ENCODE data around the gene AXIN1. TPM values are rescaled to one million over a fixed set of nuclear protein-coding genes. Genes with fewer than 3 reads are reported as not detected.

Gene AXIN1
- total and polyA plus RNA-seq, 2 donors (not counting 3 experiments of a cell fraction or from before 2014, with no cell fraction given): 8.3 to 21.9 TPM

GRCh38 chr16:400061-400591, 47.6 kb upstream of the AXIN1 start:
- Histone ChIP-seq H3K9ac (replicated peaks; ENCODE audit: extremely low read depth, insufficient read depth, low read length) (peak overlapping the region; percentile 60), H3K27ac (ENCODE audit: insufficient read depth, low read depth, low read length) (no peak overlapping the region), H4K20me1 (replicated peaks; ENCODE audit: control insufficient read depth, extremely low read depth, insufficient read depth, low read length) (no peaks in the 10 kb centered on the region), H3K4me3 (replicated peaks in 1 of 3; ENCODE audit: insufficient read depth in 1 of 3, low read depth in 1 of 3, low read length in 3 of 3) (peak overlapping the region in 1 of 3 experiments; percentile 74), H3K79me2 (ENCODE audit: control insufficient read depth, insufficient read depth, low read length) (peaks cover 5% of the 10 kb centered on the region), H3K4me2 (ENCODE audit: insufficient read depth, low read length) (peak overlapping the region; percentile 59), H3K27me3 (ENCODE audit: control insufficient read depth in 2 of 2, insufficient read depth in 2 of 2, low read length in 2 of 2) (no peaks in the 10 kb centered on the region), H3K9me1 (replicated peaks; ENCODE audit: control insufficient read depth, extremely low read depth, insufficient read depth, low read length) (no peaks in the 10 kb centered on the region), H2AFZ (ENCODE audit: low read depth, low read length) (no peak overlapping the region), H3K9me3 (replicated peaks; ENCODE audit: control insufficient read depth, insufficient read depth, low read length) (no peaks in the 10 kb centered on the region), H3K36me3 (ENCODE audit: control insufficient read depth in 2 of 2, extremely low read depth in 1 of 2, insufficient read depth in 2 of 2, low read length in 2 of 2) (peaks cover 0 to 7% of the 10 kb centered on the region in 2 experiments), H3K4me1 (ENCODE audit: control insufficient read depth, extremely low read depth, insufficient read depth, low read length) (peaks cover 13% of the 10 kb centered on the region)
- TSS peak; percentile 15 for BruUV-seq (replicated peaks)
- TF ChIP-seq FOS (IDR thresholded peaks at IDR 0.05; ENCODE audit: borderline replicate concordance, insufficient read depth, low read length): no peak
- TF ChIP-seq GATA2 (IDR thresholded peaks at IDR 0.05; ENCODE audit: insufficient read depth, insufficient read length, low read depth, low read length): no peak
- no peak for TF ChIP-seq POLR2AphosphoS5 (IDR thresholded peaks at IDR 0.05; ENCODE audit: insufficient read depth, low read depth, low read length)
- TF ChIP-seq MAX (IDR thresholded peaks at IDR 0.05; ENCODE audit: insufficient read depth, insufficient read length): no peak
- TF ChIP-seq CTCF (IDR thresholded peaks at IDR 0.05; ENCODE audit: extremely low read depth in 1 of 2, insufficient read depth in 1 of 2, low read depth in 1 of 2, low read length in 2 of 2): no peak
- no peak for TF ChIP-seq JUN (IDR thresholded peaks at IDR 0.05; ENCODE audit: borderline replicate concordance, insufficient read depth, insufficient read length, low read depth)
- TF ChIP-seq MYC (IDR thresholded peaks at IDR 0.05; ENCODE audit: low read depth, low read length): no peak
- TF ChIP-seq POLR2A (IDR thresholded peaks at IDR 0.05; ENCODE audit: low read depth, low read length): no peak
- no peak for TF ChIP-seq EZH2 (IDR thresholded peaks at IDR 0.05; ENCODE audit: borderline replicate concordance, low read depth, low read length, severe bottlenecking)
- ChIA-PET CTCF (interaction anchor here (0.9 to 1.6 kb wide), 2 partner anchors 9 to 96 kb away, joined by 4 read pairs; no protein-coding TSS in a partner anchor), POLR2A (no interaction called here)
- DNase-seq (ENCODE audit: low read depth, low spot score) (no peak), FAIRE-seq (no peak)
- intact Hi-C loops (cut with micrococcal nuclease) (no loop called here), dilution Hi-C loops (cut with MboI; ENCODE audit: extremely low pct_ligation_motif_present, low sequenced_read_pairs) (no loop called here)

Measured in endothelial cell of umbilical vein (primary cell).